ENCODE results near the gene ZNF680. TPM values are rescaled to one million over a fixed set of nuclear protein-coding genes. Genes with fewer than 3 reads are reported as not detected.
"Not testable (repeated sequence)": the region's sequence is repeated elsewhere in the genome, so short reads cannot be mapped to it uniquely, and the experiment has no call there.

The ZNF680 gene
- total RNA-seq, result 10.3 TPM
- long read RNA-seq, partial matches to known transcripts, result 1 of 6 reads
- long read RNA-seq, other reads (novel, unspliced or antisense), result 4 of 6 reads

DNA sequence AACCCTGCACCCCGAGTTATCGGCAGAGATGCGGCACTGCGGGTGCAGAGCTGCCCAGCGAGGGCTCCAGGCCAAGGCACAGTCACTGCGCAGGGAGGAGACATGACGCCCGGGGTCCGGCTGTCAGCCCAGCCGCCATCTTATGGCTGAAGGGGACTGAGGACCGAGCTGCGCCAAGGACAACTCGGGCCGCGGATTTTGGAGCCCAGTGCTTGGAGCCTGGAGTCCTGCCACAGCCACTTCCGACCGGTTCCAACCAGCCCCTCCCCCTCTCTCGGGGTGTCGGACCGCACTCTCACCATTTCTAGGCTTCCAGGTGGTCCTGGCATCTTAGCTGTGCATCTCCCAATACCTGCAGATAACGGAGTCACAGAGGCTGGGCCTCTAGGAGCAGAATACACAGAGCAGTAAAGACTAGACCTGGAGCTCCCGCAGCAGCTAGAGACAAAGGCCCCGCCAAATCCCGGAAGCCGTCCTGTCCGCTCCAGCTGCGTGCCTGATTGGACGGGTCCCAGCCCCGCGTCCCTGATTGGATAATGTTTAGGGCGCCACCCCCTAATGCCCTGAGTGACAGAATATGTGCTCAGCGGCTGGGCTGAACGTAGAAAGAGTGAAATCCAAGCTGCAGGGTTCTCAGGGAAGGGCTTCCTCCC, at the start of gene ZNF680:
Gene ZNF680 (minus strand): TSS at position 446 of the 653 bp plus-strand sequence. CDS start 117 bp downstream, at position 329.
- peak; percentile 97 for DNase-seq (ENCODE audit: low spot score)

DNA sequence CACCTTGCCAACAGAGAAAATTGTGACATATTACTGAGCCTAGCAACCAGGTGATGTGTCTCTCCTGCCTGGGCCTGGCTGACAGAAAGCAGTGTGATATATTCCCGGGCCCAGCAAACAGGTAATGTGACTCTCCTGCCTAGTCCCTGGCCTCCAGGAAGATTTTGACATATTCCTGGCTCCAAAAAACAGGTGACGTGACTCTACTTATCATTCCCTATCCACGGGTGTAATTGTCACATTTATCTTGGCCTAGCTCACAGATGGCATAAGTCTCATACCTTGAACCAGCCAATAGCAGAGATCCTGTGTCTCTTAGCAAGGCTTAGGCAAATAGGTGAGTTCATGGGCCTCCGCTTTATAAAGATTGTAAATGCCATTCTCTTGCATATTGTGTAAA, 49.6 kb upstream of the ZNF680 start:
- DNase-seq (ENCODE audit: low spot score), result no peak

DNA sequence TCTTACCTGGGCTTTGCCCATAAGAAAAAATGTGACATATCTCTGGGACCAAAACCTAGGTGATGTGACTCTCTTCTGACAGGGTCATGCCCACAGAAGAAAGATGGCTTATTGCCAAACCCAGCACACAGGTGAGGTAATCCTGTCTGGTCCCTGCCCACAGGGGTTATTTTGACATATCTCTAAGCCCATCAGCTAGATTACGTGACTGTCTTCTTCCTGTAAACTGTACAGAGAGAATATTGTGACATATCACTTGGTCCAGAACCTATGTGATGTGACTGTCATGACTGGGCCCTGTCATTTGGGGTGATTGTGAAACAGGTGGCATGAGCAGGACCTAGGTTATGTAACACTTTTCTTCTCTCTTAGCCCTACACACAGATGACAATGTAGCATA, 48.8 kb upstream of the ZNF680 start:
- DNase-seq (ENCODE audit: low spot score), result no peak

DNA sequence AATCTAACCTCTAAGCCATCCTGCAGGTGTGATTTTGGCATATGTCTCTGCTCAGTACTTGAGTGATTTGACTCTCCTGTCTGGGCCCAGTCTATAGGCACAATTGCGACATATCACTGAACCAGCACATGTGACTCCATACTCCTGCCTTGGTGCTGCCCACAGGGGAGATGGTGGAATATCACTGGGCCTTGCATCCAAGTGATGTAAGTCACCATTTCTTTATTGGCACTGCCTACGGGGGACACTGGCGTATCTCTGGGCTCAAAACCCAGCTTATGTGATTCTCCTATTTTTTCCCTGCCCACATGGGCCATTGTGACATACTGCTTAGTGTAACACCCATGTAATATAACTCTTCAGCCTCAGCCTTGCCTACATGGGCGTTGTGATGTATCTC, 48.1 kb upstream of the ZNF680 start:
- no peak for DNase-seq (ENCODE audit: low spot score)

DNA sequence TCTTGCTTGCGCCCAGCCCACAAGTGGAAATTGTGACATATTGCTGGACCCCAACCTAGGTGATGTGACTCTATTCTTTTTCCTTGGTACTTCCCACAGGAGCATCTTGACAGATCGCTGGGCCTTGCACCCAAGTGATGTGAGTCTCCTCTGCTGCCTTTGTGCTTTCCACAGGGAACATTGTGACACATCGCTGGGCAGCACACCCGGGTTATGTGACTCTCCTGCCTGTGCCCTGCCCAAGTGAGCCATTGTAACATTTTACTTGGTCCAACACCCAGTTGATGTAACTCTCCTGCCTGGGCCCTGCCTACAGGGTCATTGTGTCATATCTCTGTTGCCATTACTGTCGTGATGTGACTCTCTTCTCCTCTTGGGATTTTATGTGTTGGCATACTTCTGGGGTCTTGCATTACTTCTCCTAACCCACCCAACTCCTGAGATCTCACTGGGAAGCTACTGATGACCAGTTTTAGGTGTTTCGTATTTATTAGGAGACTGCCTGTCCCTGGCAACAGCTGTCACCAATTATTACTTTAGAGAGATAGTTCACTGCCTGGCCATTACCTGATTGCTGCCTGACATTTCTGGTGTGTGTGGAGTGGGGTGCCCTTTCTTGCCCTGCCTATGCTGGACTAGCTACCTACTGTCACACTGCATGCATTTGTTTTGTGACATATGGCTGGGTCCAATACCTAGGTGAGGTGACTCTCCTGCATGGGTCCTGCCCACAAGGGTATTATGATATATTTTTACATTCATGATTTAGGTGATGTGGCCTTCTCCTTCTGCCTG, 45.4 kb upstream of the ZNF680 start:
- DNase-seq (ENCODE audit: low spot score), result no peak

DNA sequence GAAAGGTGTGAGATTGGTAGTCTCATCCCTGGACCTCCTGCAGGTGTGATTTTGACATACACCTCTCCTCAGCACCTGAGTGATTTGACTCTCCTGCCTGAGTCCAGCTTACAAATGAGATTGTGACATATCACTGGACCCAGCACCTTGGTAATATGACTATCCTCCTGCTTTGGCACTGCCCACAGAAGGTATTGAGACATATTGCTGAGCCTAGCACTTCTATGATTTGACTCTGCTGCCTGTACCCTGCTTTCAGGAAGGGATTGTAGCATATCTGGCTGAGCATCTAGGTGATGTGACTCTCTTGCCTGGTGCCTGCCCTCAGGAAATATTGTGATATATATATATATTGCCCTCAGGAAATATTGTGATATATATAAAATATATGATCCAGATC, 43.5 kb upstream of the ZNF680 start:
- no peak for DNase-seq (ENCODE audit: low spot score)

DNA sequence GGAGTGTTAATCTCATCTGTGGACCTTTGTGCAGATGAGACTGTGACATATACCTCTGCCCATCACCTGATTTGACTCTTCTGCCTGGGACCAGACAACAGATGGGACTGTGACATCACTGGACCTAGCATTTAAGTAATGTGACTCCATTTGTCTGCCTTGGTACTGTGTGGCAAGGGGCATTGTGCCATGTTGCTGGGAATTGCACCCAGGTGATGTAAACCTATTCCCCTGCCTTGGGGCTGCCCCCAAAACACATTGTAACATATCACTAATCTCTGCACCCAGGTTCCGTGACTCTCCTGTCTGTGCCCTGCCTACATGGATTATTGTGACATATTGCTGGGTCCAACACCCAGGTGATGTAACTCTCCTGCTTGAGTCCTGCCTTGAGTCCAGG, 40.4 kb upstream of the ZNF680 start:
- DNase-seq (ENCODE audit: low spot score), result no peak

DNA sequence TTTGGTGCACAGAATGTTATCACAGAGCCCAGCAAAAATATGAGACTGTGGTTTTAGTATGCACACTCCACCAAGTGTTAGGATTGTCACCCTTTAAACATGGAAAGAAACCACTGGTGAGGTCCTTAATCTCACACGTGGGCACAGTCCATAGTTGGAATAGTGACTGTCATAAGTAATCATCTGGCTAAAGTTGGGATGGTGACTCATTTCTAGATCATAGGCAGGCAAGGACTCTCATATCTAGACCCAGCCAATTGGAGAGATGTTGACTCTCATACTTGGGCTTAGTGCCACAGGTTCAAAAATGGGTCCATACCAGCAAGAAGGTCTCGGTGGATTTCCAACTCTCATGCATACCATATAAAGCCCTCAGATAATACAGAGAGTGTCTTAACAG, 39.6 kb upstream of the ZNF680 start:
- no peak for DNase-seq (ENCODE audit: low spot score)

DNA sequence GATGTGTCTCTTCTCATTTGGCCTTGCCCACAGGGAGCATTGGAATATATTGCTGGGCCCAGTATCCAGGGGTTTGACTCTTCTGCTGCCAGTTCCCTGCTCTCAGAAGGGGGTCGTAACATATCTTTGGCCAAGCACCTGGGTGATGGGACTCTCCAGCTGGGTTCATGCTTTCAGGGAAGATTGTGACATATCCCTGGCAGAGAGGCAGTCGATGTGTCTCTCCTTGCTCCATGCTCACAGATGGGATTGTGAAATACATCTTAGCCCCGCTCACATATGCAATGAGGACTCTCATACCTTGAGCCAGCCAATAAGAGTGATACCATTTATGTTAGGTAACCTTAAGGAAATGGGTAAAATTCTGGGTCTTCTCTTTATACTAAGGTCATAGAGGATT, 39.2 kb upstream of the ZNF680 start:
- DNase-seq (ENCODE audit: low spot score), result no peak

DNA sequence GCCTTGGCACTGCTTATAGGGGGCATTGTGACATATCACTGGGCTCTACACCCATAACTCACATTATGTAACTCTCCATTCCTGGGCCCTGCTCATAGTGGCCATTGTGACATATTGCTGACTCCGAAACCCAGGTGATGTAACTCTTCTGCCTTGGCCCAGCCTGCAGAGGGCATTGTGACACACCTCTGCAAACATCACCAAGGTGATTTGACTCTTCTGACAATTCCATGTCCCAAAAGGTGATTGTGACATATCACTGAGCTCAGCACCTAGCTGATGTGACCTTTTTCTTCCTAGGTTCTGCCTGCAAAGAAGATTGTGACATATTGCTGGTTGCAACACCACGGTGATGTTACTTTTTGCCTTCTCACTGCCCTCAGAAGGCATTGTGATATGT, 36.5 kb upstream of the ZNF680 start:
- DNase-seq (ENCODE audit: low spot score), result no peak

DNA sequence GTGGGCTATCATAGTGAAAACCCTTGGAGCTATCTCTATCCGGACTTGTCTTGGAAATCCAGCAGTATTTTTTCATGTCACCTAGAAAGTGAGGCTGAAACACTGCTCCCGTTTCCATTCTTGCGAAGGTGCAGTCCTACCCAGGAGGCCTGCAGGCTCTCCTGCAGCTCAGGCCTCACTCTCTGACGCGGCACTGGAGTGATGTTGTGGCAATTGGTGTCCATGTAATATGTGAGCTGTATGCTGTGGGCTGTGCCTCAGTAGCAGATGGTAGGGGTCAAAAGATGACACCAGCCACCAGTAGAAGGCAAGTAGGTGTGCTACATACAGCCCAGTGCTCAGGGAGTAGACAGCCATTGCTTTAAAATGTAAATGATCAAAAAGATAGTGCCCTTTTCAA, 28.1 kb upstream of the ZNF680 start:
- DNase-seq (ENCODE audit: low spot score), result no peak

DNA sequence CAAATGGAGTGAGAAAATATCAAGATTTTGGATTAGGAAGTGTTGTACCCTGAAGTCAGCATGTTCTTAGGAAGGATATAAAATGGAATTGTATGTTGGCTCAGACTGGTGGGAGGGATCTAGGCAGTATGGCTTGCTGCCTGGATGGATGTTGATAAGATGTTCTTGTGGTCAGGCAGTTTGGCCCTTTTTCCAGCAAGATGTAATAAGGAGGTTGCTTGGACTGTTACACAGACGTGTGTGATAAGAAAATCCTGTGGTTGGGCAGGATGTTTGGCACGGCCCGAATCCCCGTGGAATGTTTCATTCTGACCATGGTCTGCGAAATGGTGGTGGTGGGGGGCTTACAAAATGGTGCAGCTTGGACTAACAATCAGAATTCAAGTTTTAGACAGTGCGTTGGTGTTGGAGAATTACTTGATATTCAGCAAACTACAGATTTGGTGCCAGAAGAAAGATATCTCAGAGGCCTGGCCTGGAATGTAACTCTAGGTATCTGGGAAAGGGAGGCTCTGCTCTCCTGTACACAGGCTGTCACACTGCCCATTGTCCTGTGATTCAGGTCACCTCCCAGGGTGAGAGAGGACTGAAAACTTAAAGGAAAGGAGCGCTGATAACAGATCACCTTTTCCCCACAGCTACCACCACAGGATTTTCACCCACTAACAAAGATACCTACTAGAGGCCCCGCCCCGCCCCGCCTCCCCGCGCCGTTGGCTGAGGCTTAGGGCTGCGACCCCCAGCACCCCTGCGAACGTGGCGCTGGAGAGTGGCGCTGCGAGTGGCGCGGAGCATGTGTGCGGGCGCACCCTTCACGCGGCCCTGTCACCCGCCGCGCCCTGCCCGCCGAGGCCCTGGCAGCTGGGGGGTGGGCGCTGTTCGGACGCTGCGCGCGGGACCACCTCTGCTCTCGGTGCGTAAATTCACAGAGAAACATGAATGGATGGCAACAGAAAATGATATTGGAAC, 19.3 kb upstream of the ZNF680 start:
- DNase-seq (ENCODE audit: low spot score), result no peak

DNA sequence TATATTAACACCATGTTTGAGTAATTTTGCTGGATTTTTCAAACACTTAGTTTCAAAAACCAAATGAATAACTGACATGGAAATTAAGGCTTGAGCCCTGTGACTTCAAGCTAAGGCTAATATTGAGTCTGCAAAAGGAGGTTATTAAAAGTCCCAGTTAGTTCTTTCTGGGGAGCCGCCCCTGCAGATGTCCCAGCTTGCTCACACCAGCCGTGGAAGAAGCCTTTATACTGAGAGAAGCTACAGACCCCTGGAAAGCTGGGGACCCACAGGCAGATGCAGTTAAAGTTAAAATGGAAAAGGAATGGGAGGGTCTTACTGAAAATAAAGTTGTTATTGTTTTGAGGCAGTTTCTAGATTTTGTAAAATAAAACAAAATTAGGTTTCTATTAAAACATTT, 18.5 kb upstream of the ZNF680 start:
- no peak for DNase-seq (ENCODE audit: low spot score)

DNA sequence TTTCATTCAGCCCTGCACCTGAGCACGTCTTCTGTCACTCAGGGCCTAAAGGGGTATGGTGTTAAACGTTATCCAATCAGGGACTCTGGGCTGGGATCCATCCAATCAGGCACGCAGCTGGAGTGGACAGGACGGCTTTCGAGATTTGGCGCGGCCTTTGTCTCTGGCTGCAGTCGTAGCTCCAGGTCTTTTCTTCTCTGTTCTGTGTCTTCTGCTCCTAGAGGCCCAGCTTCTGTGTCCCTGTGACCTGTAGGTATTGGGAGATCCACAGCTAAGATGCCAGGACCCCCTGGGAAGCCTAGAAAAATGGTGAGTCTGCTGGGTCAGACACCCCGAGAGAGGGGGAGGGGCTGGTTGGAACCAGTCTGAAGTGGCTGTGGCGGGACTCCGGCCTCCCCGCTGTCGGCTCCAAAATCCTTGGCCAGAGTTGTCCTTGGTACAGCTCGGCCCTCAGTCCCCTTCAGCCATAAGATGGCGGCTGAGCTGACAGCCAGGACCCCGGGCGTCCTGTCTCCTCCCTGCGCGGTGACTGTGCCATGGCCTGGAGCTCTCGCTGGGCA, 11.7 kb upstream of the ZNF680 start:
- no peak for DNase-seq (ENCODE audit: low spot score)

DNA sequence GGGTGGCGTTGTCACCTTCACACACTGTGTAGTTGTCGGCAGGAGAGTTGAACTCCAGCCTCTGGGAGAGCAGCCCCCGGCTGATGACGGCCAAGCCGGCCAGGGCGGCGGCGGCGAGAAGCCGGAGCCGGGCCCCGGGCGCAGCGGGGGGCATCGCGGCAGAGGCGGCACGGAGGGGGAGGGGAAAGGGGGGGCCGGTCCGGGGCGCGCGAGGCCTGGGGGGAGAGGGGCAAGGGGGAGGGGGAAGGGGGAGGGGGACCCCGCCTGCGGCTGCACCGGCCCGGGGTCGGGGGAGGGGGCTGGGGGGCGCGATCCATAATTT, 7.4 kb upstream of the ZNF680 start:
- DNase-seq (ENCODE audit: low spot score), result not testable (repeated sequence)

DNA sequence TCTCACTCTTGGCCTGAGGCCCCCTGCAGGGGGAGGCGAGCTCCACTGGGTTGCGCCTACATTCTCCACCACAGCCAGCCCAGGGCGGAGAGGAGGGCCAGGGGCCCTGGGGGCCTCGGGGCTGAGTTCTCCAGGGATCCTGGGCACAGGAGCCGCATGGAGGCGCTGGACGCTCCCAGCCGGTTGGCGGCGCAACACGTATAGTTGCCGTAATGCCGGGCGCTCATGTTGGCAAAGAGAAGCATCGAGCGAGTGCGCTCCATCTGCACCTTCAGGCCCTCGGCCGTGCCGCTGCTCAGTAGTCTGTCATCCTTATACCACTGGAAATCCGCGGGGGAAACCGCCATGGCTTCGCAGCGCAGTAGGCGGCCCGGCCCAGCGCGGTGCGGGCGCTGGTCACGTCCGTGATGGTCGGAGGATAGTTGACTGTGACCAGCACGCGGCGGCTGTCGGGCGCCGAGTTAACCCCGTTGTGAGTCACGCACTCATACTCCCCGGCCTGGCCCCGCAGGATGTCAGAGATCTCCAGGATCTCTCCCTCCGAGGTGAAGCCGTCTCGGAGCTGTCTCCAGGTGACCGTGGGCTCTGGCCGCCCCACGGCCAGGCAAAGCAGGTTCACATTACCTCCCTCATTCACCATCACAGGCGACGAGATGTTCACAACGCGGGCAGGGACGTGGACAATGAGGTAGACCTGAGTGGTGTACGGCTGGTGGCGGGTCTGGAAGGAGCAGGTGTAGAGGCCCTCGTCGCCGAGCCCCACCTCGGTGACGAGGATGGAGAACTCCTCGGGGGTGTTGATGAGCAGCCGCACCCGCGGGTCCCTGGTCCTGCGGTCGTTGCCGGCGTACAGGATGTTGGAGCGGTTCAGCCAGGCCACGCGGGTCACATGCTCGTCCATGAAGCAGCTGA, 6.8 kb upstream of the ZNF680 start:
- not testable (repeated sequence) for DNase-seq (ENCODE audit: low spot score)

DNA sequence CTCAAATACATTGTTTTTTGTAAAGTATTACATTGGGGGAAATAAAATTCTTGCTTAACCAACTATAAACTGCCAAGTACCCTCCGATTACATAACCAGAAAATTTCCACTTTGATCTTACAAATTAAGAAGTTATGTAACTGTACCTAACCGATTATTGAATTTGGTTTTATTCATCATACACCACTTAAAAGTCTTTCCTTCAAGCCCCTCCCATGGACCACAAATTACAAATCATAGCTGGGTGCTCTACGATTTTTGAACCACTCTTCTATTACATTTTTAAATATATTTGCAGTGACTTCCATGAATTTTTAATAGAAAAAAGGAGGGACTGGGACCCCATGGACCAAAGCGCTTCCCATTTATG, 630 bp downstream of the ZNF680 start:
- DNase-seq (ENCODE audit: low spot score), result no peak

DNA sequence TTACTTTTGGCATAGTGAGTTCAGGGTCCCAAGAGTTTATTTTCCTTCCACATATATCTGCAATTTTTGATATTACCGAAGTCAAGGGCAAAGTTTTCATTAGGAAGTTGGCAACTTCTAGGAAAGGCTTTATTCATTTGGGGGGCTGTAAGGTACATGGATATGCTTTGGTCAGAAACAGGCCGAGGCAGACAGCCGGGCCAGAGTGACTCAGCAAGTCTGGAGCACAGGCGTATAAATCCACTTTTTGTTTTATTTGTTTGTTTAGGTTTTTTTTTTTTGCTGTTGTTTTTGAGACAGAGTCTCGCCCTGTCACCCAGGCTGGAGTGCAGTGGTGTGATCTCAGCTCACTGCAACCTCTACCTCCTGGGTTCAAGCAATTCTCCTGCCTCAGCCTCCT, 3.7 kb downstream of the ZNF680 start:
- DNase-seq (ENCODE audit: low spot score), result no peak

DNA sequence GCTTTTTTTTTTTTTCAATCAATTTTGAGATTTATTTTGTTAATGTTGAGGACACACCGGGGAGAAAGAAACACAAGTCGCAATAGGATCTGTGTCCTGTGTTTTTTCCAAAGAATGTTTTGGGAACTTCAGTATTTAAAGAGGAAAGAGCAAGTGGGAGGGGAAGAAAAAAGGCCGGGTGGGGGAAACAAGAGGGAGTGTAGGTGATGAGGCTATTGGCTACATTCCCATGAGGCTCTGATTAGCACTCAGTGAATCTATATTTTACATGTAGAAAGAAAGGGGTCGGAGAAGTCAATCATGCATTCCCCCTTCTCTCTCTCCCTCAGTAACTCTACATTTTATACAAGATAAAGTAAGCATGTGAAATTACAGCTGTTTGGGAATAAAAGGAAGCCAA, 4.1 kb downstream of the ZNF680 start:
- no peak for DNase-seq (ENCODE audit: low spot score)

DNA sequence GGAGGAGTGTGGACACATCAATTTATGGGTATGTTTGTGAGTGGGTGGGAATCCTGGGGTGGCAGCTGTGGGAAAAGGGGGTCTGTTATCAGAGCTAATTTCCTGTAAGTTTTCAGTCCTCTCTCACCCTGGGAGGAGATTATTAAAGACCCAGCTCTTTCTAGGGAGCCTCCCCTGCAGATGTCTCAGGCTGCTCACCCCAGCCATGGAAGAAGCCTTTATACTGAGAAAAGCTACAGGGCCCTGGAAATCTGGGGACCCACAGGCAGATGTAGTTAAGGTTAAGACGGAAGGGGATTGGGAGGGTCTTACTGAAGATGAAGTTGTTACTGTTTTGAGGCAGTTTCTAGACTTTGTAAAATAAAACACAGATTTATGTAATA, 4.6 kb downstream of the ZNF680 start:
- no peak for DNase-seq (ENCODE audit: low spot score)
